ENCODE results near the gene BCL2L14. TPM values are rescaled to one million over a fixed set of nuclear protein-coding genes. Genes with fewer than 3 reads are reported as not detected.

Gene BCL2L14
- total RNA-seq, 4 donors from 2014 or later, result not detected

DNA sequence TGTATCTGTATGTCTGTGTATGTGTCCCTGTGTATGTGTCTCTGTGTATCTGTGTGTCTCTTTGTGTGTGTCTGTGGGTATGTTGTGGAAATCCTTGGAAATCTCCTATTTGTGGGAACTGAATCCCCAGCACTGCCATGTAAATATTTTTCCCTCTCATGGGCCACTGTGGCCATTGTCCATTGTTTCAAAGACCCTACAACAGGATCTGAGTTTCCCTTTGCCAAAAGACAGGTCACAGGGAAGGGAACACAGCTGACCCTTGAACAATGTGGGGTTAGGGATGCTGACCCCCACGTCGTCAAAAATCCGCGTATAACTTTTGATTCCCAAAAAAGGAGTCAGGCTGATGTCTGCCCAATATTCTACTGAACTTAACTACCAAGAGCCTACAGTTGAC, 22.5 kb upstream of the BCL2L14 start:
- WGBS, 2 donors, result 80 to 86% methylated on average over 4 of the region's 4 CpGs
- TF ChIP-seq, protein P1, sequence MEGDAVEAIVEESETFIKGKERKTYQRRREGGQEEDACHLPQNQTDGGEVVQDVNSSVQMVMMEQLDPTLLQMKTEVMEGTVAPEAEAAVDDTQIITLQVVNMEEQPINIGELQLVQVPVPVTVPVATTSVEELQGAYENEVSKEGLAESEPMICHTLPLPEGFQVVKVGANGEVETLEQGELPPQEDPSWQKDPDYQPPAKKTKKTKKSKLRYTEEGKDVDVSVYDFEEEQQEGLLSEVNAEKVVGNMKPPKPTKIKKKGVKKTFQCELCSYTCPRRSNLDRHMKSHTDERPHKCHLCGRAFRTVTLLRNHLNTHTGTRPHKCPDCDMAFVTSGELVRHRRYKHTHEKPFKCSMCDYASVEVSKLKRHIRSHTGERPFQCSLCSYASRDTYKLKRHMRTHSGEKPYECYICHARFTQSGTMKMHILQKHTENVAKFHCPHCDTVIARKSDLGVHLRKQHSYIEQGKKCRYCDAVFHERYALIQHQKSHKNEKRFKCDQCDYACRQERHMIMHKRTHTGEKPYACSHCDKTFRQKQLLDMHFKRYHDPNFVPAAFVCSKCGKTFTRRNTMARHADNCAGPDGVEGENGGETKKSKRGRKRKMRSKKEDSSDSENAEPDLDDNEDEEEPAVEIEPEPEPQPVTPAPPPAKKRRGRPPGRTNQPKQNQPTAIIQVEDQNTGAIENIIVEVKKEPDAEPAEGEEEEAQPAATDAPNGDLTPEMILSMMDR (IDR thresholded peaks at IDR 0.05), result no peak
- TF ChIP-seq POLR2A (IDR thresholded peaks at IDR 0.05), result no peak
- no peak for DNase-seq (ENCODE audit: low spot score in 2 of 2)
- no peak overlapping the region for H3K4me3 ChIP-seq (ENCODE audit: low read depth, poor library complexity, severe bottlenecking)
- intact Hi-C loops (cut with DNase I; ENCODE audit: low total_unique reads), result no loop called here

DNA sequence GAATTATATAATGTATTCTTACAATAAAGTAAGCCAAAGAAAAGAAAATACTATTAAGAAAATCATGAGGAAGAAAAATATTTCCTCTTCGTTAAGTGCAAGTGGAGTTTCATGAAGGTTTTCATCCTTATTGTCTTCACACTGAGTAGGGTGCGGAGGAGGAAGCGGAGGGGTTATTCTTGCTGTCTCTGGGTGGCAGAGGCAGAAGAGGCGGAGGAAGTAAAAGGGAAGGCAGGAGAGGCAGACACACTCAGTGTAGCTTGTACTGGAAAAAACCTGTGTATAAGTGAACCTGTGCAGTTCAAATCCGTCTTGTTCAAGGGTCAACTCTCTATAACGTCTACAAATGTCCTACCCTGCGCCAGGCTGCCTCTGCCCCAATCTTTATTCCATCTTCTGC, 22.0 kb upstream of the BCL2L14 start:
- 91 to 93% methylated on average over 7 of the region's 7 CpGs for WGBS, 2 donors
- H3K4me3 ChIP-seq (ENCODE audit: low read depth, poor library complexity, severe bottlenecking), result no peak overlapping the region
- DNase-seq (ENCODE audit: low spot score in 2 of 2), result no peak
- TF ChIP-seq, protein P1 (IDR thresholded peaks at IDR 0.05), result no peak
- TF ChIP-seq POLR2A (IDR thresholded peaks at IDR 0.05), result no peak
- intact Hi-C loops (cut with DNase I; ENCODE audit: low total_unique reads), result no loop called here

DNA sequence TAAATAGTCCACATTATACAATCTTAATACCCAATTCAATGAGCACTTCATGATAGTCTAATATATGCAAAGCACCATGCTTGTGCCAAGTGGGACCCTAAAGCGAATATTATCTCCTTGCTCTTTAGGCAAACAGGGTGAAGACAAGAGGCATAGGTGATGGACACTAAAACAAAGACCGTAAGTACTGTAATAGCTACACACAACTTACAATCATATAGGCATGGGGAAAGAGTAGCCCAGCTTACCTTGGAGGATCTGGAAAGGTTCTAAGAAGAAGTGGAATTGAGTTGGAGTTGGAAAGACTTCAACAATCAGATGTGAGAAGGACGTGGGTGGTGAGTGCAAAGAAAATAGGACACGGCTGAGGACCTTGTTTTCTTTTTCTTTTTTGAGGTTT, 19.1 kb upstream of the BCL2L14 start:
- 82 to 85% methylated on average over 4 of the region's 4 CpGs for WGBS, 2 donors
- no peak overlapping the region for H3K4me3 ChIP-seq (ENCODE audit: low read depth, poor library complexity, severe bottlenecking)

DNA sequence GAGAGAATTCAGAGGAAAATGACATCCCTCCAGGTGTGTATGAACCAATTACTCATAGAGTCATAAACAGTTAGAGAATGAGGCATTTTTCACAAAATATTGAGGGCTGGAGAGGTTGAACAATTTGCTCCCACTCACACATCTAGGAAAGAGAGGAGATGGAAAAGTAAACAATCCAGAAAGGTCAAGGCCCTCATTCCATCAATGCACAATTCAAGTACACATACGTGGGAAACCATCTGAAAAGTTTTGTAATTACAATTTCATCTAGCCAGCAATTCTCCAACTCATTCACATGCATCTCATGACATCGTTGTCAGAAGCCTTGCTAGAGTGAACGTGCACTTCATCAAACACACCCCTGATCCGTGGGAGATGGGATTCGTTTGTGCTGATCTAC, 15.7 kb upstream of the BCL2L14 start:
- intact Hi-C loops (cut with DNase I; ENCODE audit: low total_unique reads), result no loop called here
- 68 to 84% methylated on average over 5 of the region's 5 CpGs for WGBS, 2 donors
- TF ChIP-seq, protein P1 (IDR thresholded peaks at IDR 0.05), result no peak
- TF ChIP-seq POLR2A (IDR thresholded peaks at IDR 0.05), result no peak
- no peak for DNase-seq (ENCODE audit: low spot score in 2 of 2)
- no peak overlapping the region for H3K4me3 ChIP-seq (ENCODE audit: low read depth, poor library complexity, severe bottlenecking)

More for the DNA sequence above, 19.1 kb upstream of the BCL2L14 start:
- TF ChIP-seq, protein P1 (IDR thresholded peaks at IDR 0.05), result no peak
- TF ChIP-seq POLR2A (IDR thresholded peaks at IDR 0.05), result no peak
- DNase-seq (ENCODE audit: low spot score in 2 of 2), result no peak
- intact Hi-C loops (cut with DNase I; ENCODE audit: low total_unique reads), result no loop called here

DNA sequence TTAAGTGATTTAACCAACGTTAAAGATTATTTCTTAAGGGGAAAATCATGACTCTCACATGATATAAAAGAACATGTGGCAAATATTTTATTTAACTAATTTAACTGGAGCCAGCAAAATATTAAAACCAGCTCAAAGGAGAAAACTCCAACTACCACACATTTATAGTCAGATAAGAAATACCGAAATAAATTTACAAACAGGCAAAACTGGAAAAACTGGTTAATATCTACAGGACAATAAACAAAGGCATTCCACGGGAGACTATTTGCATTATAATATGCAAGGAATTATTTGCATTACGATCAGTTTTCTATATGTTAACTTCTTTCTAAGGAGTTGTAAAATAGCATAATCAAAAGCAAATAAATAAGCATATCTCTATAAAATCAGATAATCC, 13.8 kb upstream of the BCL2L14 start:
- TF ChIP-seq, protein P1 (IDR thresholded peaks at IDR 0.05), result no peak
- TF ChIP-seq POLR2A (IDR thresholded peaks at IDR 0.05), result no peak
- WGBS, 2 donors, result 37% methylated on average over 4 of the region's 4 CpGs
- no peak for DNase-seq (ENCODE audit: low spot score in 2 of 2)
- H3K4me3 ChIP-seq (ENCODE audit: low read depth, poor library complexity, severe bottlenecking), result no peak overlapping the region
- intact Hi-C loops (cut with DNase I; ENCODE audit: low total_unique reads), result no loop called here

DNA sequence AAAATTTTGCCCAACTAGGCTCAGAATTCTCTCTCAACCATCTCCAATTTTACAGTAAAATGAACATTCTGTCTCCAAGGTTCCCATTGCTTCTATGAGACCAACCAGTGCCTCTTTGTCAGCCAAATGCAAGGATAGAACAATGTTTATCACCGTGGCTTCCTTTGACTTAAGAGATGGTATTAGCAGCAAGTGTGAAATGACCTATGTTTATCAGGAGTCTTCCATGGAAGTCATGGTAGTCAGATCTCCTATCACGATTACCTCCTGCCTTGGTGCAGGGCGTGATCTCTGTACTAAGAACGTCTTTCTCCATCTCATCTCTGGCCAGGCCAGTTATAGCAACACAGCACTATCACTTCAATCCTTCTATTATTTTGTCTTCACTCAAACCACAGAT, 6.1 kb upstream of the BCL2L14 start:
- TF ChIP-seq, protein P1 (IDR thresholded peaks at IDR 0.05), result no peak
- TF ChIP-seq POLR2A (IDR thresholded peaks at IDR 0.05), result no peak
- H3K4me3 ChIP-seq (ENCODE audit: low read depth, poor library complexity, severe bottlenecking), result no peak overlapping the region
- intact Hi-C loops (cut with DNase I; ENCODE audit: low total_unique reads), result no loop called here
- DNase-seq (ENCODE audit: low spot score in 2 of 2), result no peak
- WGBS, 2 donors, result 91 to 95% methylated on average over 4 of the region's 4 CpGs

Data from lower leg skin (tissue), 4 donors.